ENCODE measurements around the gene LARGE1. TPM values are rescaled to one million over a fixed set of nuclear protein-coding genes. Genes with fewer than 3 reads are reported as not detected.
A peak's percentile ranks its signal among the peaks of the same experiment; 100 is the strongest.

The LARGE1 gene
- total and polyA plus RNA-seq, 2 of the 8 experiments (the other 6 are each of a cell fraction or from before 2014, with no cell fraction given): 43.7 to 83.0 TPM

DNA sequence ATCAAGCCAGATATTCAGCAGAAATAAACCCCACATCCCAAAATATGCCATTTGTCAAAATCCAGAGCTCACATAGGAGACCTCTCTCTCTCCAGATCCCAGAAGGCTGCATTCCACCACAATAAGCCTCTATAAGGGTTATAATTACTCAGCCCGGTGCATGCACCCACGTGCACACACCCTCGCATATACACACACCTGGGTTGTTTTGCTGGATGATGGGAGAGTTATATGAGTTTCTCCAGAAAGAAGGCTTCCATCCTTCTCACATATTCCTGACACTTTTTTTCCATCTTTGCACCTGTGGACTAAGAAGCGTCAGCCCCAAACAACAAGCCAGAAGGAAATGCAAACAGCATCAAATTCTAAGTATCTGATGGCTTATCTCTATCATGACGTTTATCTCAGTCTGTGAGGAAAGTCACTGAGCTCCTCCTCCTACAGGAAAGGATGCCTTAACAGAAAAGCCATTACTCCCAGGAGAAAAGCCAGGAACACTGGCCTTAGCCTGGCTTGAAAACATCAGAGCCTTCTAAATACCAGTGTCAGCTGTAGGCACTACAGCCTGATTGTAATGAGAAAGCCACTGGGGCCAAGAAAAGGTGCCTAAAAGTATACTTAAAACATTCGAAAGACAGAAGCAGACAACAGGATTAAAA lies 253.2 kb downstream of the LARGE1 start:
- Histone ChIP-seq H3K14ac (ENCODE audit: insufficient read length) (peak overlapping the region; percentile 54), H2BK15ac (ENCODE audit: low read length) (no peak overlapping the region), H3K36me3 (ENCODE audit: control insufficient read depth in 2 of 4, insufficient read depth in 4 of 4, low read length in 3 of 4) (no peaks in the 10 kb centered on the region), H2AFZ (ENCODE audit: low read length) (no peak overlapping the region), H3K79me2 (ENCODE audit: control insufficient read depth in 1 of 2, insufficient read depth in 2 of 2, low read length in 2 of 2) (peaks cover 6 to 93% of the 10 kb centered on the region in 2 experiments; a peak in 3 of 4 replicates), H3K4me2 (ENCODE audit: insufficient read depth in 1 of 2, low read depth in 2 of 2, low read length in 2 of 2) (peak overlapping the region; percentile 47 to 58), H4K5ac (ENCODE audit: insufficient read length, low read depth, low read length) (no peak overlapping the region), H3K27me3 (replicated peaks in 1 of 4; ENCODE audit: control insufficient read depth in 3 of 4, extremely low read depth in 1 of 4, insufficient read depth in 3 of 4, low read length in 3 of 4) (no peaks in the 10 kb centered on the region), H3K9me3 (ENCODE audit: insufficient read depth in 2 of 2, low read depth in 1 of 2, low read length in 1 of 2) (no peaks in the 10 kb centered on the region), H3K27ac (ENCODE audit: low read depth, low read length) (peak overlapping the region; percentile 1; the same call in 1 of the 2 replicates), H3K79me1 (ENCODE audit: low read depth, low read length) (no peaks in the 10 kb centered on the region; the same call in 1 of the 2 replicates), H4K8ac (ENCODE audit: extremely low read depth, insufficient read depth, low read length) (no peak overlapping the region), H3K4me3 (ENCODE audit: extremely low read depth in 1 of 4, insufficient read depth in 2 of 4, low read depth in 3 of 4, low read length in 4 of 4) (peak overlapping the region in 2 of 4 experiments; percentile 2 to 4; a peak in 1 of 8 replicates), H2AK5ac (ENCODE audit: low read depth, low read length) (no peak overlapping the region), H4K20me1 (replicated peaks in 1 of 2; ENCODE audit: control insufficient read depth in 1 of 2, insufficient read depth in 2 of 2, low read length in 2 of 2) (peaks cover 4 to 8% of the 10 kb centered on the region in 2 experiments), H3K23me2 (ENCODE audit: low read depth, low read length) (no peaks in the 10 kb centered on the region), H3K4me1 (replicated peaks in 1 of 4; ENCODE audit: control insufficient read depth in 3 of 4, insufficient read depth in 4 of 4, low read length in 3 of 4) (peaks cover 8 to 33% (median 21%) of the 10 kb centered on the region in 4 experiments; a peak in 5 of 7 replicates), H2BK5ac (ENCODE audit: low read depth, low read length) (no peak overlapping the region), H3K4ac (replicated peaks; ENCODE audit: insufficient read length, low read depth, low read length) (no peak overlapping the region), H2BK12ac (ENCODE audit: low read depth, low read length) (no peak overlapping the region; the same call in 1 of the 2 replicates), H2BK20ac (ENCODE audit: low read length) (no peak overlapping the region), H3K56ac (replicated peaks; ENCODE audit: insufficient read length, low read depth, low read length) (no peak overlapping the region), H3K18ac (ENCODE audit: extremely low read depth, low read length) (no peak overlapping the region), H4K91ac (replicated peaks; ENCODE audit: insufficient read length, low read length) (no peak overlapping the region), H2BK120ac (replicated peaks; ENCODE audit: low read depth, low read length) (no peak overlapping the region), H3K23ac (ENCODE audit: insufficient read length) (no peak overlapping the region), H3K9ac (replicated peaks in 1 of 4; ENCODE audit: extremely low read depth in 1 of 4, low read depth in 3 of 4, low read length in 3 of 4) (no peak overlapping the region)
- DNase-seq (ENCODE audit: low read depth in 1 of 2, low spot score in 2 of 2): no peak
- POLR2A ChIA-PET (ENCODE audit: partially characterized antibody): no interaction called here
- CTCF ChIA-PET (ENCODE audit: partially characterized antibody): interaction anchor here (1.5 kb wide), 1 partner anchor 11 kb away, joined by 3 read pairs; no protein-coding TSS in a partner anchor
- peak; percentile 65 for FAIRE-seq
- 36% methylated on average over 6 of the region's 6 CpGs; no CpG with 5 or more reads in 1 of the 2 experiments for WGBS, 2 experiments (ENCODE audit: extremely low coverage in 1 of 2, insufficient coverage in 1 of 2, insufficient read length in 1 of 2, insufficient replicate concordance in 2 of 2, low coverage in 1 of 2, low lambda C conversion rate in 2 of 2, missing lambda C conversion rate in 1 of 2)
- TF ChIP-seq SRF (IDR thresholded peaks at IDR 0.05; ENCODE audit: low read depth, low read length): no peak
- no peak for TF ChIP-seq POU5F1 (IDR thresholded peaks at IDR 0.05; ENCODE audit: low read depth, low read length)
- TF ChIP-seq JUND (IDR thresholded peaks at IDR 0.05; ENCODE audit: low read length): no peak
